ENCODE results near the gene UGCG. TPM values are rescaled to one million over a fixed set of nuclear protein-coding genes. Genes with fewer than 3 reads are reported as not detected.

UGCG gene
- total RNA-seq, 1 donor = 399 TPM

- no peak overlapping the region for H3K4me3 ChIP-seq (ENCODE audit: low read depth, low read length)
- no peak for TF ChIP-seq CTCF (IDR thresholded peaks at IDR 0.05; ENCODE audit: insufficient read depth, low read depth, low read length)
Observed at GRCh38 chr9:111917980-111918379, 21.4 kb downstream of the UGCG start.

GRCh38 chr9:111919875-111920274 lies 23.3 kb downstream of the UGCG start:
- TF ChIP-seq CTCF (IDR thresholded peaks at IDR 0.05; ENCODE audit: insufficient read depth, low read depth, low read length) = no peak
- no peak overlapping the region for H3K4me3 ChIP-seq (ENCODE audit: low read depth, low read length)
- no peak for DNase-seq (ENCODE audit: low read depth)

More at GRCh38 chr9:111917980-111918379, 21.4 kb downstream of the UGCG start:
- no peak for DNase-seq (ENCODE audit: low read depth)

GRCh38 chr9:111920531-111920930 lies 23.9 kb downstream of the UGCG start:
- DNase-seq (ENCODE audit: low read depth) = no peak
- H3K4me3 ChIP-seq (ENCODE audit: low read depth, low read length) = no peak overlapping the region
- TF ChIP-seq CTCF (IDR thresholded peaks at IDR 0.05; ENCODE audit: insufficient read depth, low read depth, low read length) = no peak

- TF ChIP-seq CTCF (IDR thresholded peaks at IDR 0.05; ENCODE audit: insufficient read depth, low read depth, low read length) = no peak
- no peak overlapping the region for H3K4me3 ChIP-seq (ENCODE audit: low read depth, low read length)
Observed at GRCh38 chr9:111922324-111923013, 25.9 kb downstream of the UGCG start.

GRCh38 chr9:111924281-111924680 lies 27.7 kb downstream of the UGCG start:
- no peak overlapping the region for H3K4me3 ChIP-seq (ENCODE audit: low read depth, low read length)
- no peak for TF ChIP-seq CTCF (IDR thresholded peaks at IDR 0.05; ENCODE audit: insufficient read depth, low read depth, low read length)

More at GRCh38 chr9:111922324-111923013, 25.9 kb downstream of the UGCG start:
- no peak for DNase-seq (ENCODE audit: low read depth)

GRCh38 chr9:111925017-111925770 lies 28.6 kb downstream of the UGCG start:
- H3K4me3 ChIP-seq (ENCODE audit: low read depth, low read length) = no peak overlapping the region
- TF ChIP-seq CTCF (IDR thresholded peaks at IDR 0.05; ENCODE audit: insufficient read depth, low read depth, low read length) = no peak
- DNase-seq (ENCODE audit: low read depth) = no peak

More at GRCh38 chr9:111924281-111924680, 27.7 kb downstream of the UGCG start:
- no peak for DNase-seq (ENCODE audit: low read depth)
